GM19372 (cell line): ENCODE data around the gene CCL15.
"Not testable (repeated sequence)": the region's sequence is repeated elsewhere in the genome, so short reads cannot be mapped to it uniquely, and the experiment has no call there.

Experiments used
- ATAC-seq: cut with Tn5 transposase; IDR thresholded peaks from one replicate; pipeline ENCODE4 v1.9.1; 2021; ENCODE audit warnings: mild to moderate bottlenecking, low read depth, moderate library complexity; ENCODE audit not compliant: unreplicated experiment

The CCL15 gene

DNA sequence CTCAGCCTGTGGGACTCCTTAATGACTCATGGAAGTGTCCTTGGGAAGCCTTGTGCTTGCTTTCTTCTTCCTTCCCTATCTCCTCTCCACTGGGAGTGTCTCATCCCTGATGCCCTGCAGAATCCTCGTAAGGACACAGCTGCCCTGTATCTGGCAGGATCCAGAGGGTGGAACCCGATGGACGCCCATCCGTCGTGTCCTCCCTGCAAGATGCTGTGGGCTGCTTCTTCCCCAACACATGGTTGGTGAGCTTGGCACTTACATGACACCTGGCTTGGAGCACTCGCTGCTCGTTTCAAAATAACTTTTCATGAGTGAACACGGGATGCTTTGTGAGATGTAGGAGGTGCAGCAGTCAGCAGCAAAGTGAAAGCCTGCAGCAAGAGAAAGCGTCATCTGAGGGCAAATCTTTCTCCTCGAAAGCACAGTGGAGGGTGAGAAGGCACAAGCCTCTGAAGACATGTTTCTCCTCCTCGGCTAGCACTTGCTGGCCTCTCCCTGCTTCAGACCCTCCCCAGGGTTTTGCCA, 3.3 kb downstream of the CCL15 start:
- no peak for ATAC-seq

DNA sequence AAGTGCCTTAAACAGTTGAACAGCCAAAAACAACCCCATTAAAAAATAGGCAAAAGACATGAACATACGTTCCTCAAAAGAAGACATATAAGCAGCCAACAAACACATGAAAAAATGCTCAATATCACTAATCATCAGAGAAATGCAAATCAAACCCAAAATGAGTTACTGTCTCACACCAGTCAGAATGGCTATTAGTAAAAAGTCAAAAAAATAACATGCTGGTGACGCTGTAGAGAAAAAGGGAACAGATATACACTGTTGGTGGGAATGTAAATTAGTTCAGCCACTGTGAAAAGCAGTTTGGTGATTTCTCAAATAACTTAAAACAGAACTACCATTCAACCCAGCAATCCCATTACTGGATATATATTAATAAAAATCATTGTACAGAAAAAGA, 6.0 kb downstream of the CCL15 start:
- ATAC-seq = not testable (repeated sequence)

DNA sequence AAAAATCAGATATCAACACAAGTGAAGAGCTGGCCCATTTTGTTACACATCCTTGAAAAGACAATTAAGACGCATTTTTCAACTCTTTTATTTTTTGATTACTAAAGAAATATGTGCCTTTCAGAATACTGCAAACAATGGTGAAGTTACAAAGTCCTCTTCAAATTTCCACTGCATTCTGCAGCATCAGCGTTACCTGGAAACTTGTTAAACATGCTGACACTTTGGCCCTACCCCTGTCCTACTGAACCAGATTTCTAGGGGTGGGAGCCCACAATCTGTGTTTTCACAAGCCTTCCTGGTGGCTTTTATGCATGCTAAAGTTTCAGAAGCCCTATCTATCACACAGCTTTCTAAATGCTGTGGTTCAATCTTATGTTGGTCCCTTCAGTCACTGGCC, 10.3 kb downstream of the CCL15 start:
- no peak for ATAC-seq

DNA sequence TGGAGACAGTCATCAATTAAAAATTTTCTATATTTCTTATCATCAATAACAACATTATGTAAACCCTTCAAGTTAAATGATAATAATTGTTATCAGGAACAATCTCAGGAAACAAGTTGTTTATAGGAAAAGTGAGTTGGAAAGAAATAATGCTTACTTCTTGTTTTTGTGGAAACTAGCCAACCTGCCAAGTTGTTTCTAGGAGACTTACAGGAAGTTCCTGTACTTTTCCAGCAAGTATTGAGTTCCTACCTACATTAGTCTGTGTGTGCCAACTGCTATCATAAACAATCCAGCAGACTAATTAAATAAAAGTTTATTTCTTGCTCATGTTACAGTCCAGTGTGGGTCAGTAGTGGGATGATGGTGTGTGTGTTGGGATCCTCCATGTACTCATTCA, 13.2 kb downstream of the CCL15 start:
- no peak for ATAC-seq

DNA sequence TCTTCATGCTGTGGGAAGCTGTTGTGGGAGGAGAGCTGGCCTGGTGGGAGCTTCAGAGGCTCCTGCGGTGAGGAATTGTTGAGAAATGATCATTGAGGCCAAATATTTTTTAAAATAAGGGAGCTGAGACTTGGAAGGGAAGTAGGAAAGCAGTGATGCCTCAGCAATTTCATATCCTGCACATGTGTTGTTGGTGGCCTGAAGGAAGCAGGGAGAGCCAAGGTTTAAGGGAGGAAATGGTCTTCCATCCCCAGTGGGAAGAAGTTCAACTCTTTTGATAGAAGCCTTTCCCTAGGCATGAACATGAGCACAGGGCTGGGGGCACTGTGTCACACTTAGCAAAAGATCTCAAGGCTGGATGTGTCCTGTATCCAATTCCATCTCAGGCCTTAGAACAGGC, 14.7 kb downstream of the CCL15 start, which contains the start of gene CCL14:
CCL14 (minus strand) TSS at position 87 of the 400 bp plus-strand sequence; CDS start at position 7, 80 bp downstream.
- ATAC-seq = no peak

DNA sequence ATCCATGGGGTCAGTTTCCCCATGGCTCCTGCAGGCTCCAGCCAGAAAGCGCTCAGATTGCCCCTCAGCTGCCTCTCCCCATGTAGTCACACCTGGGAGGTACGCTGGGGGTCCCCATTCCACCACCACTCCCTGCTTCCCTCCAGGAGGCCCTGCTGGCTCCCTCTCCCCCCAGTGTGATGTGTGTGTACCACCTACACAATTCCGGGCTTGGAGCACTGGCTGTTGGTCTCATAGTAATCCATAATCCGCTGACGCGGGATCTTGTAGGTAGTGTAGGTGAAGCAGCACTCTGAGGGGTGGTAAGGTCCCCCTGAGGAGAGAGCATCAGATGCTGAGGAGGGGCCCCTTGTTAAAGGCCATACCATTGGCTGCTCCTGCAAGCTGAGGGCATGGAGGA, 17.2 kb downstream of the CCL15 start:
- ATAC-seq = no peak

DNA sequence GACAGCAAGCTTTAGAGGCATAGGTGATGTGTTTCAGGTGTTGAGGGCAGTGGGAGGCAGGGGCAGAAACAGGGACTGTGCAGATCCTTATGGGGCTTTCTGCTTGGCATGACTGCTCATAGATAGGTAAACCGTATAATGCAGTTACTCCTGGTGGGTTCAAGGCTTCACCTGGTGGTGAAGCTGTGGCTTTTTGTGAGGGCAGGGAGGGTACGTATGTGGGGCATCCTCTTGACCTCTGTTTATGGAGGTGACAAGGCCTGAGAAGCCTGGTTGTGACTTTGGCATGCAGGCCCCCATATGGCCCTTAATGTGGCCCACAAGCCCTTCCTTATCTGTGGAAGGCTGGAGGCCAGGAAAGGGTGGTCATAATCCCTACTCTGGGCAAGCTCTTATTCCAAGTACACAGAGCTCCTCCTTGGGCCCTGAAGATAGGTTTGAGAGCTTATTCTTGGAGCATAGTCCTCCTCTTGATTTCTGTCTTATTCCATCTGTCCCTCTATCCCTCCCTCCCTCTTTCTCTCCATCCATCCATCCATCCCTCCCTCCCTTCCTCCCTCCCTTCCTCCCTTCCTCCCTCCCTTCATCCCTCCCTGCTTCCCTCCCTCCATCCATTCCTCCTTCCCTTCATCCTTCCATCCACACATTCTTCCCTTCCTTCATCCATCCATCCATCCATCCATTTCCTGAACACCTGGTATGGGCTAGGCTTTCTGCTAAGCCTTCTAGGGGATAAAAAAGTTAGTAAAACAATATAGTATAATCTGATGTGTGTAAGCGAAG, 18.8 kb downstream of the CCL15 start:
- no peak for ATAC-seq

DNA sequence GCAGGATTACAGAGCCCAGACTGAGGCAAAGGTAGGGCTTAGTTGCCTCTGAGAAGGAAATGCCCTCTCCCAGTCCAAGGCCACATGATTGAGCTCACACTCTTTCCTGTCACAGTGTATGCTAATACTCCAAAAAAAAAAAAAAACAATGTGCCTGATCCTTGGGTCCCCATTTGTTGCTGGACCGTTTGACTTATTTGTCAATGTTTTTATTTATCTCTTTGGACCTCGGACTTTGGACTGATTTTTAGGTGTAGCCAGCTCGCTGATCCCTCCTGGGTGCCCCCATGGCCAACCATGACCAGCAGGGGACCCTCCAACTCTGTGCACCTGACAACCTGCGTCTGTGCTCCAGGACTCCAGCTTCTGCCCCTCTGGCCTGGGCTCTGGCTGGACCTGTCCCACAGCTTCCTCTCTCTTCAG, 19.4 kb downstream of the CCL15 start:
- ATAC-seq = no peak

DNA sequence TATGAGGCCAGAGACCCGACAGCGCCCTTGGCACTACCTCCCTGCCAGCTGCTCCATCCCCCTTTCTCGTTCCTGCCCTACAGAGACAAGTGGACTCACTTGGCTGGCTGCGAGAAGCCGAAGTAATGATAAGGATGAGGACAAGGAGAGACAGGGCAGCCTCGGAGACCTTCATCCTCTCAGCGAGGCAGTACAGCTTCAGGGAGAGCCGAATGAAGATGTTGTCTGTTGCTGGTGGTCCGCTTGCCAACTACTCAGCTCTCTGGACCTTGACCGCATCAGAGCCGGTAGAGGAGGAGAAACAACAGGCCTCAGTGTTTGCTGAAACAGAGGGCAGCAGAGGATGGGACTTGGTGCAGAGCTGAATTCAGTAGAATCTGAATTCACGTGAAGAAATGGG, 20.1 kb downstream of the CCL15 start, which contains the start of gene CCL16:
CCL16 (minus strand) TSS at position 252 of the 400 bp plus-strand sequence; CDS start at position 175, 77 bp downstream.
- ATAC-seq = no peak

DNA sequence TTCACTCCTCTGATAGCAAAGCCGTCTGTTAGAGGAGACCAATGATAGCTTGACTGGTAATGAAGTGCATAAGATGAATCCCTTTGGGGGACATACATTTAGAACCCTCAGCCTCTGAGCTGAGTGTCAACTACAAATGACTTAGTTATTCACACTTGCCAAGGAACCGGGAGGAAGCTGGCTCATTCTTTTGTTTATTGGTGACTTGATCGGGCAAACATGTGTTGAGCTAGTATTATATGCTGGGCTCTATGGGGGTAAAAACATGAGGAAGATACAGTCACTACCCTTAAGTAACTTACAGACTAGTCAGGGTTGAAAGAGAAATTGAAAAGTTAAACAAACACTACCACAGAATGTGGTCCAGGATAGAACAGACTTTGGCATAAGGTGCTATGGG, 23.0 kb downstream of the CCL15 start:
- ATAC-seq = no peak

DNA sequence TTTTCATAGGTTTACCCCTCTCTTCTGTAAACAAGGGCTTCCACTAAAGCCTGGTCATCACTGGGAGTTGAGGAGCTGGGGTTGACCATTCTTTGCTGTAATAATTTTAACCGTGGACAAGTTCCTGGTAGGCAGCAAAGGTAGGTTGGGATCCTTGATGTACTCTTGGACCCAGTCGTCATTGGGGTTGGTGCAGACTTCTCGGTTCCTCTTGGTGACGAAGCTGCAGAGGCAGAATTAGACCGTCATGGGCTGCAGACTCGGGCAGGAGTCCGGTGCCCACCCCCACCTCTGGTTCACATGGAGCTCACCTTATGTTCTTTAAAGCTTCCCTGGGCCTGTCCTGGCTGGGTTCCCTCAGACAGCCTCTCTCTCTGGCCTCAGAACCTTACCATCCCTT, 23.8 kb downstream of the CCL15 start:
- no peak for ATAC-seq

DNA sequence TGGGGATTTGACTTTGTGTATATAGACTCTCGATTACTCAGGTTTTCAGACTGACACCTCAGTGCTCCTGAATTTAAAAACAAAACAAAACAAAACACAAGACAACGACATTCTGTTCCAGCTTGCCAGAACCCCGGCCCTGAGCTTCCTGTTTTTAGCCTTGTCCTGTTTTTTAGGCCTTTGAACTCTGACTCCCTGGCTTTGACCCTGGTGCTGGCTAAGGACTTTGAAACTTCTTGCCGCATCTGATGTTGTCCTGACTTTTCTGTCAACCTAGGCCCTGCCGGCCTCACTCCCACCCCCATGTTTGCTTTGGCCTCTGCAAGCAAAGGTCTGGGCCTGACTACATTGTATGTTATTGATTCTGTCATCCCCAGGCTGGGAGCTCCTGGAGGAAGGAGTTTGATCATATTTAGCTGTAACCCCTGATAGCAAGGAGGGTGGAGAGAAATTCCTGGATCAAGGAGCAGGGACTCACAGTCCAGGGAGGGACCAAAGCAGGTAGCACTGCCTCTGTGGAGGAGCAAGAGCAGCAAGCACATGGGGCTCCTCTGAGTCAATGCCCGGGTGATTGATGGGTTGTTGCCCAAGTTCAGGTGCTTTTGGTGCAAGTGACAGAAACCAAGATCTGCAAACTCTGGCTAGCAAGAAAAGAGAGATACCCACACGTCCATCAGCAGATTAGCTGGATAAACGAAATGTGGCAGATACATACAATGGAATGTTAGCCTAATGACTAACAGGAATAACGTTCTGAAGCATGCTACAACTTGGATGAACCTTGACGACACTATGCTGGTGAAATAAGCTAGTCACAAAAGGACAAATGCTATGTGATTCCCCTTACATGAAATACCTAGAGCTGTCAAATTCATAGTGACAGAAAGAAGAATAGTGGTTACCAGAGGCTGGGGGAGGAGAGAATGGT, 27.8 kb downstream of the CCL15 start:
- no peak for ATAC-seq

DNA sequence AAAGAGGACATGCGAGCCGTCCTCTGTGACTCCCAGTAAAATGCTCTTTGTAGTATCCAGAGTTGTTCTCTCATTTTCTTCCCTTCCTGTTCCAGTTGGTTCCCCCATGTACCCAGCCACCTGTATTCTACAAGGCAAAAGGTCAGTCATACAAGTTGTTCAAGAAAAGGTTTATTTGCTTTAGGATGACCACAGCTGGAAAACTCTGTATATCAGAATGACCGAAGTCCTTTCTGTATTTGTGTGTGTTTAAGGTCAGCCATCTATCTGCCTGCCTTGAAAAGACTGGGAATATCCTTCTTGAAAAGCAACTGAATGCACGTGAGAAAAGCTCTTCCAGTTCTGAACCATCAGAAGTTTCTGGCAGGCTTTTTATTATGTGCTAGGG, 28.4 kb downstream of the CCL15 start:
- ATAC-seq = no peak

DNA sequence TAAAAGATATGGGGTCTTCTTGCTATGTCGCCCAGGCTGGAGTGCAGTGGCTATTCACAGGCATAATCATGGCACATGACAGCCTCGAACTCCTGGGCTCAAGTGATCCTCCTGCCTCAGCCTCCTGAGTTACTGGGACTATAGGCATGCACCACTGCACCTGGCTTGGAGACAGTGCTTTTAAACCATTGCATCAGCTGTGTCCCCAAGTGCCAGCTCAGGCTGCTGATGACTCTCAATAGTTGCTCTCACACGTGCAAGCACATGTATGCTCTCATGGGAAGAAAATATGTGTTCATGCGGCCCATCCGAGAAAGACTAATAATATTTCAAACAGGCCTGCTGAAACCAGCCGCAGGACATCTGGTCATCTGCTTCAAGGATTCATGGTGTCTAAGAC, 28.8 kb downstream of the CCL15 start:
- ATAC-seq = no peak

DNA sequence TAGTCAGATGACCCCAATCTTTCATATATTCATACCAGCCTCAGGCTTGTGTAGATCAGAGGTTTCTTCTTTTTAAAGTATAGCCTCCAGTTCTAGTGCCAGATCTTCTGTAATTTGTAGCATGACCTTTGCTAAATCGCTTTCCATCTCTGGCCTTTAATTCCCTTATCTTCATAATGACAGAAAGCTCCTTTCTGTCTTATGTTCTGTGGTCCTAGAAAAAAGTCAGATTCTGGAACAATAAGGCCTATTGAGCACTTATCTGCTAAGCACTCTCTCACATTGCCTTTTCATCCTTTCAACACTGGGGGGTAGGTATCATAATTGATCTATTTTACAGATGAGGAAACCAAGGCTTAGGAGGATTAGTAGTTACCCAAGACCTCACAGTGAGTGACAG, 29.3 kb downstream of the CCL15 start:
- no peak for ATAC-seq

DNA sequence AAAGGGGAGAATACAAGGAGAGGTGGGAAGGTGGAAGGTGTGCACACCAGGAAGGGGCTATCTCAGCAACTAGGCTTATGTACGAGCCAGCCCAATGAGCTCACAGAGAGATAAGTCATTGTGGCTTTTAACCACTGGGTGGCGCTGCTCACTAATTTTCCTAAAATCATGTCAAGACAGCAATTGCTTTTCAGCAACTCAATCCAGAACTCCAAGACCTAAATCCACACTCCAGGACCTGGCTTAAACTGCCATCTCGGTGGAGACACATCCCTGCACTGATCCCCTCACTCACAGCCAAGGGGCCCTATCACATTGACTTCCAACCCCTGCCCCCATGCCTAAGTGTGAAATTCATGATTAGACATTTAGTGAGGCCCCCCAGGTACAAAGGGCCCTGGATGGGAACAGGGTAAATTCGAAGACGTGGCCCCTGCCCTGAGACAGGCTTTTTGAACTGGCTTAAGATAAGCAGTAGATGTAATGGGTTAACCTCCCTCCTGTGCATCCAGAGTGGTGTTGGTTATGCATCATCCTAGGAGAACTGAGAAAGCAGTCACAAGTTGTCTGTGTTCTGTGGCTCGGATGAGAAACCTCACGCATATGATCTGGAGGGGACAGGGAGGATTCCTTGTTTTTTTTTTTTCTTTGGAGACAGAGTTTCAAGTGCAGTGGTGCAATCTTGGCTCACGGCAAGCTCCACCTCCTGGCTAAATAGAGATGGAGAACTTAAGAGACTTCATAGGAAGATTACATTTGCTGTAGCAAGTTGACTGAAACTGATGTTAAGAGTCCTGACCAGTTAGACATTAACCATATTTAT, 31.6 kb downstream of the CCL15 start:
- no peak for ATAC-seq

DNA sequence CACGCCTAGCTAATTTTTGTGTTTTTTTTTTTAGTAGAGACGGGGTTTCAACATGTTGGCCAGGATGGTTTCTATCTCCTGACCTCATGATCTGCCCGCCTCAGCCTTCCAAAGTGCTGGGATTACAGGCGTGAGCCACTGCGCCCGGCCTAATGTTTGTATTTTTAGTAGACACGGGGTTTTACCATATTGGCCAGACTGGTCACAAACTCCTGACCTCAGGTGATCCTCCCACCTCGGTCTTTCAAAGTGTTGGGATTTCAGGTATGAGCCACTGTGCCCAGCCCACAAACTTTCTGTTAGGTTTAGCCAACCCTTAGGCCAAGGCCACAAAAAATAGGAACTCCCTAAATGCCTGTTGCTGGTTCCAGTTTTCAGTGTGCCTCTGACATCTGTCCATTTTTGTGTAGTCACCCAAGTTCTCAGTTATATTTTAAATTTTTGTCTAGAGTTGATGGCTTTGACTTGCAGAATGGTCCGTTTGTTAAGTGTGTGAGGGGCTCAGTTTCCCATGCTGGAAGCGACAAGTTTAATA, 32.8 kb downstream of the CCL15 start:
- no peak for ATAC-seq

DNA sequence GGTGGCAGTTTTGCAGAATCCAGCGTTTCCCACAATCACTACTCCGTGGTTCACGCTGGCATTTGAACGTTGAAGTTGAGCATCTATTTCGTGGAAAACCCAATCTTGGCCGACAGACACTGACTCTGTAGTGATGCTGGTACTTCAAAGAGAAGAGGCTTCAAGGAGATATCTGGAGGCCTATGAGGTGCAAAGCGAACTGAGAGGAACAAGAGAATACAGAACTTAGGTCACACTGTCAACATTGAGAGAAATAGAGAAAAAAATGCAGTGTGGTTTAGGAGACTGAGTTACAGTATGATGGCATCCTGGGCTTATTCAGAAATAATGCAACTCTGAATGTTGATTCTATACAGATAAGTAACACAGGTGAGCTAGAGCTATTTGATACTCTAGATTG, 36.1 kb downstream of the CCL15 start:
- no peak for ATAC-seq

DNA sequence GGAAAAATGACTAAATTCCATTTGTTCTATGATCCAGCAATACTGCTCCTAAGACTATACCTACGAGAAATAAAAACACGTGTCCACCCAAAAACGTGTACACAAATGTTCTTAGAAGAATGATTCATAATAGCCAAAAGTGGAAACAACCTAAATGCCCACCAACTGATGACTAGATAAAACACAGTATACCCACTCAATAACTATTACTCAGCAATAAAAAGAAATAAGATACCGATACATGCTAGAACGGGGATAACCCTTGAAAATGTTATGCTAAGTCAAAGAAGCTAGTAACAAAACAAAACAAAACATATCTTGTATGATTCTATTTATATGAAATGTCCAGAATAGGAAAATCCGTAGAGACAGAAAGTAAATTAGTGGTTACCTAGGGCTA, 37.7 kb downstream of the CCL15 start:
- ATAC-seq = no peak

DNA sequence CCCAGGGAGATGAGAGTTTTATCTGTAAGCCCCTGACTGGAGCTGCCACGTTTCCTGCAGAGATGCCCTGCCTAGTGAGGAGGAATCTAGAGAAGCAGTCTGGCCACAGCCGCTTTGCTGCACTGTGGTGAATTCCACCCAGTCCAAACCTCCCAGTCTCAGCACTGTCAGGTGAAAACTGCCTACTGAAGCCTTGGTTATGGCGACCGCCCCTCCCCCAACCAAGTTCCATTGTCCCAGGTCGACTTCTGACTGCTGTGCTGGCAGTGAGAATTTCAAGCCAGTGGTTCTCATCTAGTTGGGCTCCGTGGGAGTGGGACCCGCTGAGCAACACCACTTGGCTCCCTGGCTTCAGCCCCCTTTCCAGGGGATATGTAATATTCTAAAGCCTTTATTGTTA, 47.6 kb downstream of the CCL15 start:
- ATAC-seq = no peak
